Loucy (cell line): Measurements from ENCODE around the gene ACSF2.

Experiments used
- H2AFZ ChIP-seq: fragments of 200-600 bp; sonication (generic); 2 replicates; pipeline ENCODE4 v1.6.0; 2016; ENCODE audit warnings: antibody characterized with exemption, mild to moderate bottlenecking, low read length, moderate library complexity
- H3F3A ChIP-seq: fragments of 200-600 bp; 2 replicates; pipeline ENCODE4 v1.6.0; 2016; ENCODE audit warnings: antibody characterized with exemption, low read depth, mild to moderate bottlenecking
- H3K27me3 ChIP-seq: fragments of 200-600 bp; sonication (generic); 2 replicates; pipeline ENCODE4 v1.6.1; 2014; ENCODE audit warnings: low read length, mild to moderate bottlenecking; ENCODE audit not compliant: insufficient read depth, poor library complexity, severe bottlenecking
- H3K36me3 ChIP-seq: fragments of 200-600 bp; sonication (generic); 2 replicates; pipeline ENCODE4 v1.6.1; 2016; ENCODE audit warnings: low read length; ENCODE audit not compliant: insufficient read depth
- H3K4me1 ChIP-seq: fragments of 200-600 bp; sonication (generic); 2 replicates; pipeline ENCODE4 v1.5.1; 2014; ENCODE audit warnings: low read length, mild to moderate bottlenecking; ENCODE audit not compliant: insufficient read depth, poor library complexity, severe bottlenecking
- H3K4me2 ChIP-seq: fragments of 200-600 bp; sonication (generic); 2 replicates; pipeline ENCODE4 v1.6.0; 2014; ENCODE audit warnings: antibody characterized with exemption, low read length, low read depth, mild to moderate bottlenecking; ENCODE audit not compliant: poor library complexity, severe bottlenecking
- H3K4me3 ChIP-seq: fragments of 200-600 bp; sonication (generic); 2 replicates; pipeline ENCODE4 v1.5.1; 2014; ENCODE audit warnings: low read length, mild to moderate bottlenecking, mixed read lengths; ENCODE audit not compliant: poor library complexity, severe bottlenecking
- H3K79me2 ChIP-seq: fragments of 200-600 bp; sonication (generic); 2 replicates; pipeline ENCODE4 v1.6.1; 2014; ENCODE audit warnings: low read length; ENCODE audit not compliant: insufficient read depth
- H3K9ac ChIP-seq: fragments of 200-600 bp; sonication (generic); 2 replicates; pipeline ENCODE4 v1.6.0; 2014; ENCODE audit warnings: mild to moderate bottlenecking, low read depth, low read length, moderate library complexity; ENCODE audit not compliant: poor library complexity, severe bottlenecking
- H3K9me2 ChIP-seq: fragments of 200-600 bp; sonication (generic); replicated peaks from 2 replicates; pipeline ENCODE4 v1.6.1; 2016; ENCODE audit warnings: low read depth, low read length, mixed read lengths
- H3K9me3 ChIP-seq: fragments of 200-600 bp; sonication (generic); 2 replicates; pipeline ENCODE4 v1.6.1; 2014; ENCODE audit warnings: mild to moderate bottlenecking, antibody characterized with exemption, low read length, low read depth; ENCODE audit not compliant: insufficient read depth
- H4K20me1 ChIP-seq: fragments of 200-600 bp; sonication (generic); 2 replicates; pipeline ENCODE4 v1.6.0; 2014; ENCODE audit warnings: antibody characterized with exemption, low read length, mild to moderate bottlenecking; ENCODE audit not compliant: insufficient read depth, poor library complexity, severe bottlenecking
- CTCF ChIP-seq: fragments of 200-600 bp; sonication (generic); conservative IDR thresholded peaks from 2 replicates; pipeline ENCODE4 v1.5.1; 2014; ENCODE audit warnings: mild to moderate bottlenecking, antibody characterized with exemption, low read length
- EZH2phosphoT487 ChIP-seq: fragments of 200-600 bp; IDR thresholded peaks from 2 replicates; pipeline ENCODE4 v1.6.1; 2018; ENCODE audit warnings: antibody characterized with exemption, mild to moderate bottlenecking, moderate library complexity, borderline replicate concordance

ACSF2 gene

DNA sequence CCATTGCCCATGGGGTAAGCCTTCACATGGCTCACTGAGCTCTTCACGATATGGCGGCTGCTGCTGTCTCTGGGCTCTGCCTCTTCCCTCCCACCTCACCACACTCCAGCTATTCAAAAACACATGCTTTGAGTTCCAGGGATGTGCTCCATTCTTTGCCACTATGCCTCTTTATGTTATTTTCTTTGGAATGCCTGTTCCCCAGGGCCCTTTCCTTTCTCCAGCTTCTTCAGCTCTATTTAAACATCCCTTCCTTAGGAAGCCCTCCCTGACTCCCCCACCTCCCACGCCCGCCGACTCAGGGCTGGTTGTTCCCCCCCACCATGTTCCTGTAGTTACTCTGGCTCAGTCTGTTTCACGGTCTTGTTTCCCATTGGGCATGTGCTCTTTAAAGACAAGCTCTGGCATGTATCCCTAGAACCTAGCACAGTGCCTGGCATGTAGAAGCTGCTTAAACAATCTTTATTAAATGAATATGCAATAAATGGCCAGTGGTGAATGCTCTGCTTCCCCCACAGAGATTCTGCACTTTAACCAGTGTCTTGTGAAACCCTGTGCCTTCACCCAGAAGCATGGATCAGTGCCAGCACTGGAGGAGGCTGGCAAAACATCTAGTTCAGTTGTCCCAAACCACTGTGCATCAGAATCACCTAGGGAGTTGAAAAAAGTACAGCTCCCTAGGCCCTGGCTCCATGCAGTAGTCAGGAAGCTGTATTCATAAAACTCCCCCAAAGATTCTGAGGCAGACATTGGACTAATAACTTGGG is 89.1 kb downstream of the ACSF2 start:
- Histone ChIP-seq H3K4me1 (no peaks in the 10 kb centered on the region), H3K4me2 (no peak overlapping the region), H3K9me2 (no peaks in the 10 kb centered on the region), H2AFZ (no peak overlapping the region), H4K20me1 (no peaks in the 10 kb centered on the region), H3K9ac (no peak overlapping the region), H3K4me3 (no peak overlapping the region), H3F3A (no peaks in the 10 kb centered on the region), H3K36me3 (no peaks in the 10 kb centered on the region), H3K9me3 (no peaks in the 10 kb centered on the region), H3K79me2 (no peaks in the 10 kb centered on the region), H3K27me3 (no peaks in the 10 kb centered on the region)
- TF ChIP-seq EZH2phosphoT487 (no peak), CTCF (no peak)

DNA sequence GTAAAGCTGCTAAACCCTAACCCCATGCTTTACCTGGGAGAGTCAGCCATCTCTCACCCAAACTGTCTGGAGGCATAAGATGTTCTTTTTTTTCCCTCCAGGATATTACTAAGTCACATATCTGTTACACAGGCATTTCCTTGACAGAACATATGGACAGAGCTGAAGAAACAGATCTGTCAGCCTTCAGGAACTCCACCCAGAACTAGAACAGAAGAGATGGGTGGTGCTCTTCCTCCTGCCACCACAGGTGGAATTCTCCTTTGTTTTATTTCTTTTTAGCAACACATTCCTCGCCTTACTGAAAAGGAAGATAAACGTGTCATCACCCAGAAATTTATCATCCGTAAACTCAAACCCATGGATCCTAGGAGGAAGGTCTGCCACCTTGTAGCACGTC is 91.0 kb downstream of the ACSF2 start:
- no peak overlapping the region for H3K4me3 ChIP-seq
- H3K36me3 ChIP-seq: no peaks in the 10 kb centered on the region
- H3K4me2 ChIP-seq: no peak overlapping the region
- H3K79me2 ChIP-seq: no peaks in the 10 kb centered on the region
- no peaks in the 10 kb centered on the region for H3K27me3 ChIP-seq
- H3K9me3 ChIP-seq: no peaks in the 10 kb centered on the region
- no peak overlapping the region for H3K9ac ChIP-seq
- no peak for TF ChIP-seq CTCF
- TF ChIP-seq EZH2phosphoT487: no peak
- no peak overlapping the region for H2AFZ ChIP-seq
- no peaks in the 10 kb centered on the region for H4K20me1 ChIP-seq
- no peaks in the 10 kb centered on the region for H3K9me2 ChIP-seq
- H3K4me1 ChIP-seq: no peaks in the 10 kb centered on the region
- no peaks in the 10 kb centered on the region for H3F3A ChIP-seq

- Histone ChIP-seq H3K4me3 (no peak overlapping the region), H2AFZ (no peak overlapping the region)
Measured at GRCh38 chr17:50517504-50518383, 91.7 kb downstream of the ACSF2 start.

More at GRCh38 chr17:50517504-50518383, 91.7 kb downstream of the ACSF2 start:
- Histone ChIP-seq H3K36me3 (no peaks in the 10 kb centered on the region), H3K4me2 (no peak overlapping the region), H3K79me2 (no peaks in the 10 kb centered on the region), H3K9ac (no peak overlapping the region), H3K9me2 (no peaks in the 10 kb centered on the region), H3K9me3 (no peaks in the 10 kb centered on the region), H3K27me3 (no peaks in the 10 kb centered on the region), H3F3A (no peaks in the 10 kb centered on the region), H4K20me1 (no peaks in the 10 kb centered on the region), H3K4me1 (no peaks in the 10 kb centered on the region)
- TF ChIP-seq EZH2phosphoT487 (no peak), CTCF (no peak)
